HL-60 (cell line): ENCODE measurements around the gene UQCRH.
A peak's percentile ranks its signal among the peaks of the same experiment; 100 is the strongest.
"Not testable (repeated sequence)": the region's sequence is repeated elsewhere in the genome, so short reads cannot be mapped to it uniquely, and the experiment has no call there.

Source experiments
- DNase-seq, 2 experiments: peaks; one replicate each; pipeline ENCODE4 v3.0.0-alpha.2; 2010 to 2020; ENCODE audit warnings: low read depth in 1 of 2, low spot score in 1 of 2
- H3K27ac ChIP-seq: fragments of 250-450 bp; sonication (Bioruptor Pico); replicated peaks from 2 replicates; pipeline ENCODE4 v1.5.1; 2020; ENCODE audit warnings: mild to moderate bottlenecking, moderate library complexity
- H3K27me3 ChIP-seq: fragments of 250-450 bp; sonication (Bioruptor Pico); 2 replicates; pipeline ENCODE4 v1.5.1; 2021; ENCODE audit warnings: mild to moderate bottlenecking, moderate library complexity; ENCODE audit not compliant: insufficient read depth, poor library complexity, severe bottlenecking
- H3K4me3 ChIP-seq: replicated peaks from 2 replicates; pipeline ENCODE4 v1.5.1; 2011; ENCODE audit warnings: mild to moderate bottlenecking, control low read depth, low read length; ENCODE audit not compliant: insufficient read depth
- GABPA ChIP-seq: IDR thresholded peaks from 2 replicates; pipeline ENCODE4 v1.6.1; 2012; ENCODE audit warnings: low read depth
- POLR2AphosphoS5 ChIP-seq: IDR thresholded peaks from 2 replicates; pipeline ENCODE4 v1.6.1; 2012; ENCODE audit warnings: low read depth
- SPI1 ChIP-seq: IDR thresholded peaks from 2 replicates; pipeline ENCODE4 v1.6.1; 2012; ENCODE audit warnings: low read depth, mild to moderate bottlenecking, borderline replicate concordance
- TF ChIP-seq, protein P1 (sequence below): IDR thresholded peaks from 2 replicates; pipeline ENCODE4 v1.6.1; 2012; ENCODE audit warnings: low read depth; ENCODE audit not compliant: insufficient replicate concordance
- TF ChIP-seq, protein P2 (sequence below): IDR thresholded peaks from one replicate; pipeline ENCODE4 v1.5.1; 2011; ENCODE audit warnings: low read length, control low read depth, inconsistent platforms; ENCODE audit not compliant: insufficient read depth

The UQCRH gene

GRCh38 chr1:46334030-46334384 is 30.5 kb downstream of the UQCRH start:
- TF ChIP-seq, protein P1, sequence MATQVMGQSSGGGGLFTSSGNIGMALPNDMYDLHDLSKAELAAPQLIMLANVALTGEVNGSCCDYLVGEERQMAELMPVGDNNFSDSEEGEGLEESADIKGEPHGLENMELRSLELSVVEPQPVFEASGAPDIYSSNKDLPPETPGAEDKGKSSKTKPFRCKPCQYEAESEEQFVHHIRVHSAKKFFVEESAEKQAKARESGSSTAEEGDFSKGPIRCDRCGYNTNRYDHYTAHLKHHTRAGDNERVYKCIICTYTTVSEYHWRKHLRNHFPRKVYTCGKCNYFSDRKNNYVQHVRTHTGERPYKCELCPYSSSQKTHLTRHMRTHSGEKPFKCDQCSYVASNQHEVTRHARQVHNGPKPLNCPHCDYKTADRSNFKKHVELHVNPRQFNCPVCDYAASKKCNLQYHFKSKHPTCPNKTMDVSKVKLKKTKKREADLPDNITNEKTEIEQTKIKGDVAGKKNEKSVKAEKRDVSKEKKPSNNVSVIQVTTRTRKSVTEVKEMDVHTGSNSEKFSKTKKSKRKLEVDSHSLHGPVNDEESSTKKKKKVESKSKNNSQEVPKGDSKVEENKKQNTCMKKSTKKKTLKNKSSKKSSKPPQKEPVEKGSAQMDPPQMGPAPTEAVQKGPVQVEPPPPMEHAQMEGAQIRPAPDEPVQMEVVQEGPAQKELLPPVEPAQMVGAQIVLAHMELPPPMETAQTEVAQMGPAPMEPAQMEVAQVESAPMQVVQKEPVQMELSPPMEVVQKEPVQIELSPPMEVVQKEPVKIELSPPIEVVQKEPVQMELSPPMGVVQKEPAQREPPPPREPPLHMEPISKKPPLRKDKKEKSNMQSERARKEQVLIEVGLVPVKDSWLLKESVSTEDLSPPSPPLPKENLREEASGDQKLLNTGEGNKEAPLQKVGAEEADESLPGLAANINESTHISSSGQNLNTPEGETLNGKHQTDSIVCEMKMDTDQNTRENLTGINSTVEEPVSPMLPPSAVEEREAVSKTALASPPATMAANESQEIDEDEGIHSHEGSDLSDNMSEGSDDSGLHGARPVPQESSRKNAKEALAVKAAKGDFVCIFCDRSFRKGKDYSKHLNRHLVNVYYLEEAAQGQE = no peak
- TF ChIP-seq, protein P2, sequence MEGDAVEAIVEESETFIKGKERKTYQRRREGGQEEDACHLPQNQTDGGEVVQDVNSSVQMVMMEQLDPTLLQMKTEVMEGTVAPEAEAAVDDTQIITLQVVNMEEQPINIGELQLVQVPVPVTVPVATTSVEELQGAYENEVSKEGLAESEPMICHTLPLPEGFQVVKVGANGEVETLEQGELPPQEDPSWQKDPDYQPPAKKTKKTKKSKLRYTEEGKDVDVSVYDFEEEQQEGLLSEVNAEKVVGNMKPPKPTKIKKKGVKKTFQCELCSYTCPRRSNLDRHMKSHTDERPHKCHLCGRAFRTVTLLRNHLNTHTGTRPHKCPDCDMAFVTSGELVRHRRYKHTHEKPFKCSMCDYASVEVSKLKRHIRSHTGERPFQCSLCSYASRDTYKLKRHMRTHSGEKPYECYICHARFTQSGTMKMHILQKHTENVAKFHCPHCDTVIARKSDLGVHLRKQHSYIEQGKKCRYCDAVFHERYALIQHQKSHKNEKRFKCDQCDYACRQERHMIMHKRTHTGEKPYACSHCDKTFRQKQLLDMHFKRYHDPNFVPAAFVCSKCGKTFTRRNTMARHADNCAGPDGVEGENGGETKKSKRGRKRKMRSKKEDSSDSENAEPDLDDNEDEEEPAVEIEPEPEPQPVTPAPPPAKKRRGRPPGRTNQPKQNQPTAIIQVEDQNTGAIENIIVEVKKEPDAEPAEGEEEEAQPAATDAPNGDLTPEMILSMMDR = no peak
- TF ChIP-seq POLR2AphosphoS5 (no peak), GABPA (no peak), SPI1 (no peak)
- Histone ChIP-seq H3K27ac (no peak overlapping the region), H3K4me3 (no peak overlapping the region), H3K27me3 (no peaks in the 10 kb centered on the region)
- no peak for DNase-seq

DNA sequence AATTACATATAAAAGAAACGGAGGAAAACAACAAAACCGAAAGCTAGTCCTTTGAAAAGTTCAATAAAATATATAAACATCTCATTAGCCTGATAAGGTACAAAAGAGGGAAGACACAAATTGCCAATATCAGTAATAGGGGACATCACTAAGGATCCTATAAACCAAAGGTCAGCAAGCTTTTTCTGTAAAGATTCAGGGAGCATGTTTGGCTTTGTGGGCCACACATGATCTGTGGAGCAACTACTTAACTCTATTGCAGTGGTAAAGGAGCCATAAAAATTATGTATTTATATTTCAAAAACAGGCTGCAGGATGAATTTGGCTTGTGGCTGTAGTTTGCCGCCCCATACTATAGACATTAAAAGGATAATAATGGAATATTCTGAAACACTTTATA is 31.6 kb downstream of the UQCRH start:
- TF ChIP-seq, protein P1 = no peak
- TF ChIP-seq, protein P2 = no peak
- TF ChIP-seq GABPA = no peak
- Histone ChIP-seq H3K27ac (no peak overlapping the region), H3K4me3 (no peak overlapping the region), H3K27me3 (no peaks in the 10 kb centered on the region)
- DNase-seq = no peak

- not testable (repeated sequence) for H3K27ac ChIP-seq, H3K4me3 ChIP-seq, H3K27me3 ChIP-seq, DNase-seq
Measured at GRCh38 chr1:46337409-46337808, 33.9 kb downstream of the UQCRH start.

GRCh38 chr1:46340404-46341221 is 37.1 kb downstream of the UQCRH start, which contains the start of gene NSUN4:
Gene NSUN4 (plus strand): TSS chr1:46340807. CDS start chr1:46340827, 20 bp downstream.
- peak; percentile 95 to 97 for DNase-seq
- H3K27ac ChIP-seq = peak within 1 kb of the TSS; percentile 93
- H3K27me3 ChIP-seq = no peaks in the 10 kb centered on the region
- TF ChIP-seq SPI1 = peak; percentile 54; the same call in 1 of the 2 replicates
- TF ChIP-seq, protein P1 = peak; percentile 82
- TF ChIP-seq, protein P2 = peak; percentile 73
- peak; percentile 87 for TF ChIP-seq GABPA
- peak; percentile 95 for TF ChIP-seq POLR2AphosphoS5
- H3K4me3 ChIP-seq = peak within 1 kb of the TSS; percentile 62
